ENCODE data around the gene ZNF532.

GRCh38 chr18:59011289-59011688 lies 146.6 kb downstream of the ZNF532 start:
- TF ChIP-seq, protein P1, sequence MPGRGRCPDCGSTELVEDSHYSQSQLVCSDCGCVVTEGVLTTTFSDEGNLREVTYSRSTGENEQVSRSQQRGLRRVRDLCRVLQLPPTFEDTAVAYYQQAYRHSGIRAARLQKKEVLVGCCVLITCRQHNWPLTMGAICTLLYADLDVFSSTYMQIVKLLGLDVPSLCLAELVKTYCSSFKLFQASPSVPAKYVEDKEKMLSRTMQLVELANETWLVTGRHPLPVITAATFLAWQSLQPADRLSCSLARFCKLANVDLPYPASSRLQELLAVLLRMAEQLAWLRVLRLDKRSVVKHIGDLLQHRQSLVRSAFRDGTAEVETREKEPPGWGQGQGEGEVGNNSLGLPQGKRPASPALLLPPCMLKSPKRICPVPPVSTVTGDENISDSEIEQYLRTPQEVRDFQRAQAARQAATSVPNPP (CRISPR knock-in tag; IDR thresholded peaks at IDR 0.05) = no peak
- TF ChIP-seq ETV6 (CRISPR knock-in tag; conservative IDR thresholded peaks at IDR 0.05) = no peak
- no peak for TF ChIP-seq ZNF619 (CRISPR knock-in tag; IDR thresholded peaks at IDR 0.05)
- TF ChIP-seq SP1 (IDR thresholded peaks at IDR 0.05) = no peak
- TF ChIP-seq SP1 (CRISPR knock-in tag; IDR thresholded peaks at IDR 0.05) = no peak
- no peak for TF ChIP-seq ZNF709 (CRISPR knock-in tag; IDR thresholded peaks at IDR 0.05)
- no peak for TF ChIP-seq SMC3 (IDR thresholded peaks at IDR 0.05; ENCODE audit: low read length)
- TF ChIP-seq EZH2 (conservative IDR thresholded peaks at IDR 0.05; ENCODE audit: low read depth, low read length) = no peak
- TF ChIP-seq CHD2 (IDR thresholded peaks at IDR 0.05; ENCODE audit: low read depth, low read length) = no peak
- TF ChIP-seq POLR2A (IDR thresholded peaks at IDR 0.05; ENCODE audit: insufficient read depth in 1 of 2, low read depth in 2 of 2, low read length in 2 of 2) = no peak
- no peak for TF ChIP-seq ZFP90 (CRISPR knock-in tag; IDR thresholded peaks at IDR 0.05; ENCODE audit: borderline replicate concordance)
- TF ChIP-seq FOSL1 (CRISPR knock-in tag; IDR thresholded peaks at IDR 0.05; ENCODE audit: borderline replicate concordance) = no peak
- TF ChIP-seq HNRNPL (IDR thresholded peaks at IDR 0.05; ENCODE audit: low read depth, low read length) = no peak
- TF ChIP-seq, protein P2, sequence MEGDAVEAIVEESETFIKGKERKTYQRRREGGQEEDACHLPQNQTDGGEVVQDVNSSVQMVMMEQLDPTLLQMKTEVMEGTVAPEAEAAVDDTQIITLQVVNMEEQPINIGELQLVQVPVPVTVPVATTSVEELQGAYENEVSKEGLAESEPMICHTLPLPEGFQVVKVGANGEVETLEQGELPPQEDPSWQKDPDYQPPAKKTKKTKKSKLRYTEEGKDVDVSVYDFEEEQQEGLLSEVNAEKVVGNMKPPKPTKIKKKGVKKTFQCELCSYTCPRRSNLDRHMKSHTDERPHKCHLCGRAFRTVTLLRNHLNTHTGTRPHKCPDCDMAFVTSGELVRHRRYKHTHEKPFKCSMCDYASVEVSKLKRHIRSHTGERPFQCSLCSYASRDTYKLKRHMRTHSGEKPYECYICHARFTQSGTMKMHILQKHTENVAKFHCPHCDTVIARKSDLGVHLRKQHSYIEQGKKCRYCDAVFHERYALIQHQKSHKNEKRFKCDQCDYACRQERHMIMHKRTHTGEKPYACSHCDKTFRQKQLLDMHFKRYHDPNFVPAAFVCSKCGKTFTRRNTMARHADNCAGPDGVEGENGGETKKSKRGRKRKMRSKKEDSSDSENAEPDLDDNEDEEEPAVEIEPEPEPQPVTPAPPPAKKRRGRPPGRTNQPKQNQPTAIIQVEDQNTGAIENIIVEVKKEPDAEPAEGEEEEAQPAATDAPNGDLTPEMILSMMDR (CRISPR knock-in tag; IDR thresholded peaks at IDR 0.05) = no peak
